ENCODE measurements around the gene FILIP1L.

Gene FILIP1L

DNA sequence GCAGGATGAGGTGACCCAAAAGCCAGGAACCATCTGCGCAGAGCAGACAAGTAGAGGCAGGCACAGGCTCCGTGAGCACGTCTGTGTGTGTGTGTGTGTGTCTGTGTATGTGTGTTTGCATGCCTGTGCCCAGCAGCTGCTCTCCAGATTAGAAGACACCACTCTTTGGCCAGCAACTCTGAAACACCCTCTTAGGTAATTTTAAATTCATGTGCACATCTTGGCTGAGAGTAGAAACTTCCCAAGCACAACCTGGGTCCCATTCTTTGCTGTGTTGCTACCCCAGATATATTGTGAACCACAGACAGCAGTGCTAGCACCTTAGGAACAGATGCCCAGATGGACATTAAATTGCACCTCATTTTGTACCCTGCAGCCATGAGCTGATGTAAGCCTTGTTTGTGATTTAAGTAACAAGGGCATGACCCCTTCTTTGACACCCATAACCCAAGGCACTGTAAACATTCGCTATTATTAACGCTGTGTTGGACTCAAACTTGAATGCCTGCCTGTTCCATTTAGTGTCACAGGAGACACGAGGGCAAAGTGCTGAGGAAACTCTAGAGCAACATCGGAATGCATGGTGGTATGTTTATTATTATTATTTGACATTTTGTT, at the start of gene FILIP1L:
Gene FILIP1L, minus strand, starts transcription at position 89 of the 618 bp plus-strand sequence.
- no peak for DNase-seq

DNA sequence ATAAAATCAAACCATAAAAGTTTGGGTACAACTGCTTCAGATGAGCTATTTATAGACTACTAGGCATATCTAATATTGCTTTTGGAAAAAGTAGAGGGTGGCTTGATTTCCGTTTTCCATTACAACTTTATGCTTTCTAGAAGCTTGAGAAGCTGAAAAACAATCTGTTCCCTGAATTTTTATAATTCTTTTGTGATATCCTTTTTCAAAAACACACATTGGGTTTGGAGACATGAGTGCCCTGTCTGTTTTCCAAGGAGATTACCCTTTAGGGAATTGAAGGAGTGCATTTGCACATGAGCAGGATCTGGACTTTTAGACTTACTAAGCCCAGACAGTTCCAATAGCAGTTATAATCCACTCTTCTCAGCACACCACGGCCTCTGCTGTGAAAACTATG, 49.5 kb upstream of the FILIP1L start:
- no peak for DNase-seq

DNA sequence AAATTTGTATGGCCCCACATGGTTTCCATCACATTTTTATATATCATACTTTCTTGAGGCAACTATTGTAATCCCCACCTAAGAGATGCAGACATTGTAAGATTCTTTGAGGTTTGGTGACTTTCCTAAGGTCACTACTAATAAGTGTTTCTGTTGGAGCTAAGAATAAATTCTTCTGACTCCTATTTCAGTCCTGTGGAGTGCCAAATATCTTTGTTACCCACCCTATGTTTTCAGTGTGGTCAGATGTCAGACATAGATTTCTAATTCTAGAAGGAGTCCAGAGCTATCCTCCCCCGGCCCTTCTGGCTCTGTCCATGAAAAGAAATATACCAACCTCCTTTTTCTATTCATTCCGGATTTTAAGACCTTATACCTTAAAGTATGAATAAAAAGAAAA, 46.2 kb upstream of the FILIP1L start:
- DNase-seq = no peak

DNA sequence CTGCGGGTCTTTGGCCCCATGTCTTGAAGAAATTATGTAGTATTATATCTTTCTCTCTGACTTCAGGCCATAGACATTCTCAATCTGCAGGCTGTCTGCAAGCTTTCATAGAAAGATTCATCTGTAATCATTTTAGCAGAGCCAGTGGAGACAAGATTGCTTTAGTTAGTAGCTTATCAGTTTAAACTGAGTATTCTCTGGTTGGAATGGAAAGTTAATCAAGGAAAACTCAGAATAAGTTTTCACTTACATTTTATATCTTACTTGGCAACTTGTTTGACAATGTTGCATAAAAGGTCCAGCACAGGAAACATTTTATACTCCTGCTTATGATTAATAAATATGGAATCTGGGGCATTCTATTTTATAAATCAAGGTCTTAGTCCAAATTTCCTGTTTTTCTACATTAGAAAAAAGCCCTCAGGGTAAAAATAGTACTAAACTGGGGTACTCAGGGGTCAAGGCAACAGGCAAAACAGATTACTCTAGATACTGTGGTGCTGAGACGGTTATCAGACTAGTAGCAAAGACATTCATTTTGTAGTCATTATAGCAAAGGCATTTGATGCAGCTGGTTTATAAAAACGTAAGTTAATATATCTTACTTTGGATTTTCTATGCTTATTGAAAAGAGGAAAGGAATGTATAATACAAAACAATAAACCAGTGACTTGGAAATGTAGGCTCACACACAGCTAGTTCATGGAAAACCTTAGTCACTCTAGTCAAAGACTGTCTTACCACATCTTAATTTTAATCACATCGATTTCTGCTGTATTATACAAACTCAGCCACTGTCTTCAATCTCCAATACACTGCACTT, 45.2 kb upstream of the FILIP1L start:
- no peak for DNase-seq

DNA sequence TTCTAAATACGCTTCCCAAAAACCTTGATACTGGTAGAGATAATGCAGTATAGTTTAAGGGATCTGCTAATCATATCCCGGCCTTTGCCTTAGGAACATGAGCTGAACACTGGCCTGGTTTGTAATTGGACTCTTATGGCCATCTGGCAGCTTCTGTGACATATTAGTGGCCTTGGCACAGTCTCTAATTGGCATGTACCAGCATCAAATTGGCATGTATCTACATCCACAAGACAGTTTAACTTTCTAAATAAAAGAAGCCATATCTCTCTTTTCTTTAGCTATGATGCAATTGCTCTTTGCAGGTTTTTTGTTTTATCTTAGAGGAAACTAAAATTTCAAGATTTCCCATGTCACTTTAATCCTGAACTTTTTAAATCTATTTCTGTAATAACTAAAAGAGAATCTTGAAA, 44.6 kb upstream of the FILIP1L start:
- DNase-seq = no peak

DNA sequence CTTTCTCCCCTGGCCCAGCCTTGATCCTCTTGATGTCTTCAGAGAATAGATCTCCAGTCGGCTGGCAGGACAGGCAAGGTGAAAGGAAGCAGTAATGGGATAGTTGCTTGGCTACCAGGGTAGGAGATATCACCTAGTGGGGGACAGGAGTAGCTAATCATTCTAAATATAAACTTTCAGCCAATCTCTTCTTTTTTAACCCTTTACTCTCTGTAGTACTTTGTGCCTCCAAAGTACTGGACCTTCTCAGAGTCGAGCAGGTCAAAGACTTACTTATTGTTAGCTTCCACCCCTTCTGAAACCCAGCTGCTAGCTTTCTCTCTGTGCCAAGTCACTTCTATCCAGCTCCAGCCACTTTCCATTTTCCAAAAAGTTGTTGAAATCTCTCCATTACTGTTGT, 43.4 kb upstream of the FILIP1L start:
- DNase-seq = no peak

GRCh38 chr3:100155590-100155989, 41.3 kb upstream of the FILIP1L start:
- DNase-seq = no peak

GRCh38 chr3:100155128-100155527, 40.8 kb upstream of the FILIP1L start:
- DNase-seq = no peak

DNA sequence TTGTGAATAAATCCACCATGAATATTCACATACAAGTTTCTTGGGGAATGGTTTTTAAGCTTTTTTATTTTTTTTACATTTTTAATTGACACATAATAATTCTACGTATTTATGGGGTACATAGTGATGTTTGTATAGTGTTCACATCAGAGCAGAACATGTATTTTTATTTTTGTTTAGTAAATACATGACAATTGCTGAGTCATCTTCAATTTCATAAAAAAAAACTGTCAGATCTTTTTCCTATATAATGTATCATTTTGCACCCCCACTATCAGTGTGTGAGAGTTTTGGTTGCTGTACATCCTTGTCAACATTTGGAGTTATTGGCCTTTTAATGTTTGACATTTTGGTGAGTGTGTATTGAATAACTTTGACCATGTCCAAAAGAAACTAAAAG, 39.9 kb upstream of the FILIP1L start:
- no peak for DNase-seq

GRCh38 chr3:100151024-100151707, 36.9 kb upstream of the FILIP1L start:
- DNase-seq = no peak

GRCh38 chr3:100150473-100150872, 36.2 kb upstream of the FILIP1L start:
- DNase-seq = no peak

DNA sequence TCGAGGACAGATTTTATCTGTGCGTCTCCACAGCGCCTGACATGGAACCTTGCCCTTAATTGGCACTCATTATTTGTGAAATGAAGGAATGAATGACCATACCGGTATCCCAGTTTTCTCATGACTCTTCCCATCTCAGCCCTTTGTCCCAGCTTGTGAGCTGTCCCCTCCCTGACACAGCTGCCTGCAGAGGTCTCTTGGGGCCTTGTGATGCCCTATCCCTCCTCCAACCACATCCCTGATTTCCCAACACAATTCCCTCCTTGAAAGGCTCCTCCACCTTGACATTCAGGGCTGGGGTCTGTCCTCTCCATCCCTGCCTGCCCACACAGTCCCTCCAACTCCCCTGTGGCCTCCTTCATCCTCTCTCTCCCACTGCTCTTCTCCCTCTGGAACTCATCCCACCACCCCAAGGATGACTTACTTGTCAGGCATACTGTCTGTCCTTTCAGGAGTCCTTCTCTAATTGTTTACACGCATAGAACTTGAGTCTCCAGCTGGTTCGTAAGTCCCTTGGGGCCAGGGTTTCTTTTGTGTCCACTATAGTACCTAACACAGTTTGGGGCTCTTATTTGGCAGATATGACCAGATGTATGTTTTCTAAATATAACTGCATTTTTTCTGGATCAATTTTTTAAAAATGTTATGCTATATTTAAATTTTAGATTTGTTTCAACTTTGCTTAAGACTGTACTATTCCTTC, 35.6 kb upstream of the FILIP1L start:
- DNase-seq = no peak

DNA sequence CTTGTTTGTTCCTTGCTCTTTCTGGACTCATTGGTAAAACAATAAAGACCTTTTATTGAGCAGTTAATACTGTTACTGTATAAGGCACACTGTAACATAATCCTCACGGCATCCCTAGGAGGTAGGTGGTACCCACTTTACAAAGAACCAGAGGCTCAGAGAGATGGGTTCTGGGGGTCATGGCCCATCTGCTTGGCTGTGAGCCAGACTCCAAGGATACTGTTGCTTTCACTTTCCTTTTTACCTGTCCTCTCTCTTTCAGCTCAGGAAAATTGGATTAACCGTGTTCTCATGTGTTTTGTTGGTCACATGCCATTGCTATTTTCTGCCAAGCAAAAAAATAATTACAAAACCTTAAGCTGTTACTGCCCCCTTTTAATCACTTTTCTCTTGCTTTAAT, 34.8 kb upstream of the FILIP1L start:
- DNase-seq = no peak

DNA sequence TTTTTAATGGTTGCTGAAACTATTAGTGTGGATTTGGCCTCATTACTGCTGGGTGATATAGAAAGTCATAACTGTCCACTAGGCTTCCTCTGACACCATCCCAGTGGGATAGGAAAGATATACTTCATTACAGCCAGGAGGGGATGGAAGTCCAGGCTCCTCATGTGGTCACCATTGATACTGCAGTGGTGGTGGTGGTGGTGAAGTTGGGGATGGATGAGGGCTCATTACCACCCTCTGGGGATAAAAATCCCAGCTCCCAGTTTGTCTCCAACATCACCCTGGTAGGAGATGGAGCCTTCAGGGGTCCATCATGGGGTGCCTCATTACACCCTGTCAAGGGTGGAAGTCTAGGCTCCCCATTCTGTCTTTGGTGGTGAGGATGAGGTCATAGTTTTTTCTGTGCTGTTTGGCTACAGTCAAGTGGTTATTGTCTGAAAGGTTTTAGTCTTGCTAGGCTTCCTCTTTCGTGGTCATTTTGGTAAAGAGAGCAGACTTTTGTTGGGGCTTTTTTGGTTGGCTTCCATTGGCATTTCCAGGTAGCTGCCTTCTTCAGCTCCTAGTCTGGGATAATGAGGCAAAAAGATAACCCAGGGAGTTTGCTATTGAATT, 30.1 kb upstream of the FILIP1L start:
- DNase-seq = no peak

DNA sequence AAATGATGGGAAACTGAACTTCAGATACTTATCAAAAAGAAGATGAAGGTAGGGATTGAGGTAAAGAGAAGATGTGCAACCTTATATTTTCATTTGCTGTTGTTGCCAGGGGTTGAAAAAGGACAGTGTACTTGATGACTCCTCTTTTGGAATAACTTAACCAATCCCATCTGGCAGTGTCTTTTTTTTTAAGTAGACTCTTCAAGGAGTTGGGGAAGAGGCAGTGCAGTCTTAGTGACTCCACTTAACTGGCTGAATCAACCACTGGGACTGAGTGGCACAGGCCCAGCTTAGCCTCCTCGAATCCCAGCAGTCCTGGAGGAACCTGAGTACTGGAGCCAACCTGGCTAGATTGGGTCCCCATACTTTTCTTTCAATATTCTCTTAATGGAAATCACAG, 27.3 kb upstream of the FILIP1L start:
- DNase-seq = no peak

DNA sequence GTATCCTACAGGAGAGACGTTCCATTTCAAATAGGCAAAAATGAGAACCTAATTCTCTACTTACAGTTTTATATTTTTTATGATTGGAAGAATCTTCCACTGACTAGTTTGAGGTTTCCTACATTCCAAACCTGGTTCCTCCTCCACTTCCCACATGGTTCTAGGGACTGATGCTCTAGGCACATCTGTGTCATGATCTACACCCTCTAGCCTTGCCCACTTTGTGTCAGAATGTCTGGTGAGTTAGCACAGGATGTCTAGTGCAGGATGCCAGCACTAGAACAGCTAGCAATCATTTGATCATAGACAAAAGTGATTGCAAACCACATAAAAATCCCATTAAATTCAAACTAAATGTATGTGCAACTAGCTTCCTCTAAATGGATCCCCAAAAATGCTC, 26.7 kb upstream of the FILIP1L start:
- DNase-seq = no peak

DNA sequence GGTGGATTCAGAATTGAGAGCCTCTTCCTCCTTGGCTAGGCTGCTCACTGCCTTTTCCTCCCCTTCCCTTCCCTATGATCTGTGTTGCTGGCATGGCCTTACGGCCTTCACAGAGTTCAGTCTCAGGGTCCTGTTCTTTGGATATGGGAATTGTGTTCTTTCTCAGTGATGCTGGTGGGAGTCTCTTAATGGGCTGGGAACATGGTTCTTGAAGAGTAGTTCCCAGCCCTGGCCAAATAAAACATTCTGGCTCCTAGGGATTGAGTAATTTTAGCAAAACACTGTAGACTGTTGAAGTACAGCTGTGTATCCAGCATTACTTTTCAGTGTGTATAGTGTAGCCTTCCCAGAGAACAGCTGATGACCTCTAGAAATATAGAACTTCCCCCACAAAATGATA, 22.6 kb upstream of the FILIP1L start:
- DNase-seq = no peak

GRCh38 chr3:100131241-100131640, 16.9 kb upstream of the FILIP1L start:
- no peak for DNase-seq

GRCh38 chr3:100129941-100130340, 15.6 kb upstream of the FILIP1L start:
- DNase-seq = no peak

DNA sequence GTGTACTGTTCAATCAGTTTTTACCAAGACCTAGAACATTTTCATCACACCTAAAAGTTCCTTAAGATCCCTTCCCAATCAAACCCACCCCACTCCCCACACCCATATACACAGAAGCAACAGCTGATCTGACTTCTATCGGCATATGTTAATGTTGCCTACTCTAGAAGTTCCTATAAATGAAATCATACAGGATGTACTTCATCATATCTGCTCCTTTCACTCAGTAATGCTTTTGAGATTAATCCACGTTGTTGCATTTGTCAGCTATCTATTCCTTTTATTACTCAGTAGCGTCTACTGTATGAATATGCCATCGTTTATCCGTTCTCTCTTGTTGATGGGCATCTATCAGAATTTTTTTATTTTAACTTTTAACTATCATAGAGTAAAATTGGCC, 14.3 kb upstream of the FILIP1L start:
- no peak for DNase-seq

DNA sequence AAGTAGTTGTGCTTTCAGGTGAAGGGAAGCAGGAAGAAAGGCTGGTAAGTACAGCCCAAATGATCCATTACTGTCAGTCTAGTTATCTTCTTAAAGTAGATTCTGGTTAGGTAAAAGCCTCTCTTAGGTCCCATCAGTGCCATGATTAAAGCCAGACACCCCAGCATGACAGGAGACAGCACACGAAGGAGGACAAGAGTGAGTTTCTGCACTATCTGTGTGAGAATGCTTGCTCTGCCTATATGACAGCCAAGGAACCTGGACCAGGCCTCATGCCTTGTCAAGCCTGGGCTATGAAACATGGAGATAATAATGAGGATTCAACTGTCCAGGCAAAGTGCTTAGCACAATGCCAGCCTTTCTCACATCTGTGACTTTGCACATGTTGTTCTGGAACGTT, 13.5 kb upstream of the FILIP1L start:
- no peak for DNase-seq

GRCh38 chr3:100125161-100125938, 11.0 kb upstream of the FILIP1L start:
- no peak for DNase-seq
